H7 (cell line): ENCODE measurements around the gene PTH2. TPM values are rescaled to one million over a fixed set of nuclear protein-coding genes. Genes with fewer than 3 reads are reported as not detected.
"Not testable (repeated sequence)": the region's sequence is repeated elsewhere in the genome, so short reads cannot be mapped to it uniquely, and the experiment has no call there.

ENCODE experiments used
- DNase-seq: peaks from one replicate; pipeline ENCODE4 v3.0.0; 2012
- H3K27me3 ChIP-seq: 2 replicates; pipeline ENCODE4 v1.6.0; 2011; ENCODE audit warnings: mild to moderate bottlenecking, low read length; ENCODE audit not compliant: control insufficient read depth, insufficient read depth
- H3K36me3 ChIP-seq: replicated peaks from 2 replicates; pipeline ENCODE4 v1.5.1; 2011; ENCODE audit warnings: low read length; ENCODE audit not compliant: control insufficient read depth, insufficient read depth
- H3K4me3 ChIP-seq: 2 replicates; pipeline ENCODE4 v1.5.1; 2011; ENCODE audit warnings: low read depth, mild to moderate bottlenecking, control low read depth, low read length, moderate library complexity; ENCODE audit not compliant: insufficient read depth
- total RNA-seq: library from RNA; depleted of rRNA; stranded (reverse); fragments of >200 nt; shearing (Covaris generic); gene quantifications from 2 replicates; pipeline ENCODE4 v1.2.3, GENCODE V29; 2014

PTH2 gene
- total RNA-seq, 1 experiment from 2014 or later, result not detected

- H3K36me3 ChIP-seq, result no peaks in the 10 kb centered on the region; the same call in 1 of the 2 replicates
- no peak for DNase-seq
- H3K4me3 ChIP-seq, result no peak overlapping the region
- no peaks in the 10 kb centered on the region for H3K27me3 ChIP-seq
These were observed 32.5 kb upstream of the PTH2 start for GRCh38 chr19:49455773-49456172.

DNA sequence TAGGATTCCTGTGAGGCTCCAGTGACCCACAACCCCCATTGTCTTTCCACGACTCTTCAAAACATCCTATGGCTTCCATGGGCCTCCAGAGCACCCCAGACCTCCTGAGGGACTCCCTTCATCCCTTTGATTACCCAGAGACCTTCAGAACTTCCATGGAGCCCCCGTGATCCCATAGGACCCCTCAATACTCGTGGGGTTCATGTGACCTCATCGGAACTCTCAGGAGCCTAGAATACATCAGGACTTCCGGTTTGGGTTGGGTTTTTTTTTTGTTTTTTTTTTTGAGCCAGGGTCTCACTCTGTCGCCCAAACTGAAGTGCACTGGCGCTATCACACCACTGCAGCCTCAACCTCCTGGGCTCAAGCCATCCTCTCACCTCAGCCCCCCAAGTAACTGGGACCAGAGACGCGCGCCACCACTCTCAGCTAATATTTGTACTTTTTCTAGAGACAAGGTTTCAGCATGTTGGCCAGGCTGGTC, 30.6 kb upstream of the PTH2 start:
- Histone ChIP-seq H3K27me3 (no peaks in the 10 kb centered on the region), H3K36me3 (peaks cover 2% of the 10 kb centered on the region), H3K4me3 (peak overlapping the region; percentile 93)
- no peak for DNase-seq

DNA sequence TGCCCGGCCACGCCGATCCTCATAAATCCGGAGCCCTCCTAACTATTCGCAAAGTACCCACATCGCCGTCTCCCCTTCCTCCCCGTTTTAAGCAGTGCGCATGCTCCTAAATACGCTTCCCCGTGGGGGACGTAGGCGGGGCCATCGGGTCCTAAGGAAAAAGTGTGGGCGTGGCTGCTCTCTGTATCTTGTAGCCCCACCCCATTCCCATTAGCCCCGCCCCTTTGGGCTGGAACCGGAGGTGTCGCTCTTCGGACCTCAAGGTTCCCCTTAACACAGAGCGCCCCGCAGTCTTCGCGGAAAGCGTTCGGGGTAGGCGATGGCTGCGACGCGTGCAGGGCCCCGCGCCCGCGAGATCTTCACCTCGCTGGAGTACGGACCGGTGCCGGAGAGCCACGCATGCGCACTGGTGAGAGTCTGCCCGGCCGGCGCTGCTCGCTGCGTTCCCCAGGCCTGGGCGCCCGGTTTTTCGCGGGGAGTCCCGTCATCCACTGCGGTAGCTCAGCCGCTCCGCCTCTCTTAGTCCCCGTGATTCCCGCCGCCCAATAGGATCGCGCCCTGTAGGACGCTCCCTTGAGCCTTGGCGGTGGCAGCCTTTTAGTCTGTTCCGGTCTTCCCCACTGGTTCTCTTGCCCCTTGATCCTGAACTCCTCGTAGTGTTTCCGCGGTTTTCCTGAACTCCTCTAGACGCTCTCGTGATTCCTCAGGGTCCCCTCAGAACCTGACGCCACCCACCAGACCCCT, 29.9 kb upstream of the PTH2 start, which contains the start of gene ALDH16A1:
Gene ALDH16A1, plus strand, starts transcription at position 213 of the 744 bp plus-strand sequence. Its CDS starts 107 bp downstream, at position 320.
- Histone ChIP-seq H3K4me3 (peak within 1 kb of the TSS; percentile 93), H3K27me3 (no peaks in the 10 kb centered on the region), H3K36me3 (peaks cover 3% of the 10 kb centered on the region)
- peak; percentile 97 for DNase-seq

DNA sequence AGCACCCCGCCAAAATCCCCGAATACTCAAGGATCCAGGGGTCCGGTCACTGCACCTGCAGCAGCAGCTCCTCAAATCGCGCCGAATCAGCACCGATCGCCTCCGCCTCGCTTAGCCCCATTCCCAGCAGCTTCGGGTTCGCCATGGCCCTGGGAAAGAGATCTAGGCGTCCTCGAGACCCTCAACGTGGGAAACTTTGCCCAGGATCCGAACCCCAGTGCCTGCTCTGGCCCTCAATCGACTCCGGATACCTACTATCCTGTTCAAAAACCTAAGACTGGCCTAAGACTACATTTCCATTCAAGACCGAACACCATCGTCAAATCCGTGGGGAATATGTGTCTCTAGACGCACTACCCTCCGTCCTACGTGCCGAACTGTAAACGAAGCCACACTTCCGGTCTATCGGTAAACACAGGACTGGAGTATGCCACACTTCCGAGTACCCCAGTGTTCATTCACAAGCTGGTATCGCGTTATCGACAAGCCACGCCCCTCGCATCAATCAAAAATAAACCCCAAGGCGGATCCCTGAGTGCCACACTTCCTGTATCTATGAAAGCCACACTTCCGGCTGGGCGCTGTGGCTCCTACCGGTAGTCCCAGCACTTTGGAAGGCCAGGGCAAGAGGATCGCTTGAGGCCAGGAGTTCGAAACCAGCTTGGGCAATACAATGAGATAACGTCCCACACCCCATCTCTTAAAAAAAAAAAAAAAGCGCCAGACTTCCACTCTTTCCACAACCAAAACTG, 28.4 kb upstream of the PTH2 start, which contains the start of gene PIH1D1:
Gene PIH1D1, minus strand, starts transcription at position 385 of the 752 bp plus-strand sequence. Its CDS starts 240 bp downstream, at position 145.
- H3K4me3 ChIP-seq, result peak within 1 kb of the TSS; percentile 93
- no peaks in the 10 kb centered on the region for H3K27me3 ChIP-seq
- DNase-seq, result peak; percentile 93
- H3K36me3 ChIP-seq, result peaks cover 6% of the 10 kb centered on the region

- no peak overlapping the region for H3K4me3 ChIP-seq
- peak; percentile 3 for DNase-seq
- peaks cover 7% of the 10 kb centered on the region for H3K36me3 ChIP-seq
- no peaks in the 10 kb centered on the region for H3K27me3 ChIP-seq
These were observed 27.2 kb upstream of the PTH2 start for GRCh38 chr19:49450405-49450804.

DNA sequence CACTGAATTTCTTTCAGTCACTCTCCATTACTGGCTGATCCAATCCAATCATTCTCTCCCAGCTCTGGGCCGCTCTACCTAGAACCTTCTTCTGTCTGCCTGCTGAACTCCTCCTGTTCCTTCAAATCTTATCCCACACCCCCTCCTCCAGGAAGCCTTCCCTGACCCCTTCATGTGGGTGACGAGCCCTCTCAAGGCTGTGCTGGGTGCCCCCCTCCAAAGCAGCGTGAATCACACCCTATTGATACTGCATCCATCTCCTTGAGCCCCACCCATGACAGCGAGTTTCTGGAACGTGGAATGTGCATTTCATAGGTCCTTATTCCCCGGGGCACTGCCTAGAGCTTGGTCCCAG, 25.2 kb upstream of the PTH2 start:
- peaks cover 7% of the 10 kb centered on the region for H3K36me3 ChIP-seq
- peak; percentile 13 for DNase-seq
- H3K27me3 ChIP-seq, result no peaks in the 10 kb centered on the region
- H3K4me3 ChIP-seq, result no peak overlapping the region

DNA sequence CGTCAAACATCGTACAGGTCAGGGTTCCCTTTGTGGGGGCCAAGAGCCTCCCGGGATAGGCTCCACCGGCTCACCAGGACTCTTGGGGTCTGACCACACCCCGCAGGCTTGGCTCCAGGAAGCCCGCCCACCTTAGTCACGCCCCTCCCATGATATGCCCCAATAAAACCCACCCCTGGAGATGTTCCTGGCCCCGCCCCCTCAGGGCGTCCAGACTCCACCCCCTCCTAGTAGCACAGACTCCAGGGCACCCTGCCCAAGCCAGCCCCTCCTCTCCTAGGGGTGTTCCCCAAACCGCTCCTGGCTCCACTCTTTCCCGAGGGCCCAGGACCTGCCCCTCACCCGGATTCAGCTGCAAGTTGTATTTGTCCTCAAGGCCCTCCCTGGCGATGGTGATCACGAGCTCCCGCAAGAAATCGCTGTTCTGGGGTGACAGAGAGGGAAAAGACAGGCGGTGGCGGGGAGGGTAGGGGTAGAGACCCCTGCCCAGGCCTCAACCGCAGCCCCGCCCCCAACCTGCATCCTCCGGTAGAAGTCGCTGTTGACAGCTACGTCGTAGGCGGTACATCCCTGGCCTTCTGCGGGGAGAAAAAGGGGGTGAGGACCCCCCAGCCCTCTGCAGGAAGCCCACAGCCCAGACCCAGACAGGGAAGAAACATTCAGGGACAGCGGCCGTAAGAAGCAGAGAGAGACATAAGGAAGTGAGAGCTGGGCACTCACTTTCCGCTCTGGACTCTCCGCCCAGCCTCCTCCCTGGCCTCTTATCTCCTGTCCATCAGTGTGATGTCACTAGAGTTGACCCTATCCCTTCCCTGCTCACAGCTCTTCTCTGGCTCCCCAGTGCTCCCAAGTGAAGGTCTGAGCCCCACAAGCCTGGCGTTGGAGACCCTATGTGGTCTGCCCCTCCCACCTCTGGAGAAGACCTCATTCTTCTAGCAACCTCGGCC, 24.5 kb upstream of the PTH2 start:
- Histone ChIP-seq H3K36me3 (peaks cover 7% of the 10 kb centered on the region), H3K4me3 (no peak overlapping the region)
- peak; percentile 93 for DNase-seq

GRCh38 chr19:49445997-49446396, 22.8 kb upstream of the PTH2 start:
- no peak for DNase-seq
- no peak overlapping the region for H3K4me3 ChIP-seq
- H3K36me3 ChIP-seq, result peaks cover 7% of the 10 kb centered on the region
- peaks cover 10% of the 10 kb centered on the region for H3K27me3 ChIP-seq

More for the DNA sequence above, 24.5 kb upstream of the PTH2 start:
- H3K27me3 ChIP-seq, result no peaks in the 10 kb centered on the region

DNA sequence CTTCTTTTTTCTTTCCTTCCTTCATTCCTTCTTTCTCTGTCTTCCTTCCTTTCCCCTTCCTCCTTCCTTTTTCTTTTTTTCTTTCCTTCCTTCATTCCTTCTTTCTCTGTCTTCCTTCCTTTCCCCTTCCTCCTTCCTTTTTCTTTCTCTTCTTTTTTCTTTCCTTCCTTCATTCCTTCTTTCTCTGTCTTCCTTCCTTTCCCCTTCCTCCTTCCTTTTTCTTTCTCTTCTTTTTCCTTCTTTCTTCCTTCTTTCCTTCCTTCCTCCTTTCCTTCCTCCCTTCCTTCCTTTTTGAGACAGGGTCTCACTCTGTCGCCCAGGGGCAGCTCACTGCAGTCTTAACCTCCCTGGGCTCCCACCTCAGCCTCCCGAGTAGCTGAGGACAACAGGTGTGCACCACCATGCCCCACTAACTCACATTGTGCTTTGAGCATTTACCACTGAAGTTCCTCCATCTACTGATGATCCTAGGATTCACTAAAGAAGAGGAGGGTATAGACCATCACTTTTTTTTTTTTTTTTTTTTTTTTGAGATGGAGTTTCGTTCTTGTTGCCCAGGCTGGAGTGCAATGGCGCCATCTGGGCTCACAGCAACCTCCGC, 21.0 kb upstream of the PTH2 start:
- H3K36me3 ChIP-seq, H3K4me3 ChIP-seq, DNase-seq: not testable (repeated sequence)
- H3K27me3 ChIP-seq, result peaks cover 28% of the 10 kb centered on the region

GRCh38 chr19:49443366-49444099, 20.3 kb upstream of the PTH2 start:
- DNase-seq, result peak; percentile 93
- Histone ChIP-seq H3K4me3 (peak overlapping the region; percentile 64), H3K27me3 (peaks cover 35% of the 10 kb centered on the region), H3K36me3 (peaks cover 4% of the 10 kb centered on the region)

DNA sequence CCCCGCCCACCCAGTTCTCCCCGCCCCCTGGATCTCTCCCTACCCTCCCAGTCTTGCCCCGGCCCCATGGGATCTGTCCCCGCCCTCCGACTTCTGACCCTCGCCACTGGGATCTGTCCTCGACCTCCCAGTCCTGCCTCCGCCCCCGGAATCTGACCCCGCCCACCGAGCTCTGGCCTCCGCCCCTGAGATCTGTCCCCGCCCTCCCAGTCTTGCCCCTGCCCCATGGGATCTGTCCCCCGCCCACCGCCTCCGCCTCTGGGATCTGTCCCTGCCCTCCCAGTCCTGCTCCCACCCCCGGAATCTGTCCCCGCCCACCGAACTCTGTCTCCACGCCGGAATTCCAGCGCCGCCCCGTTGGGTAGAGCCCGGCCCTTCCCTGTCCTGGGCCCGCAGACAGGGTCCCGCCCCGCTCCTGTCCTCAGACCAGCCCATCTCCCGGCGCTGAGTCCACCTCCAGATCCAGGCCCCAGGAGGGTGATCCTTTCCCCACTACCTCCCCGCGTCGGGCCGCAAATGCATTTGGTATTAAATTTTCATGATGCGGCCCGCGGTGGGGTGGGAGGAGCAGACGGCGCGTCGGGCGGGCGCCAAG, 19.6 kb upstream of the PTH2 start:
- Histone ChIP-seq H3K36me3 (peaks cover 4% of the 10 kb centered on the region), H3K27me3 (peaks cover 42% of the 10 kb centered on the region), H3K4me3 (peak overlapping the region; percentile 64)
- peak; percentile 98 for DNase-seq

- H3K4me3 ChIP-seq, result peak overlapping the region; percentile 28; the same call in 1 of the 2 replicates
- peaks cover 4% of the 10 kb centered on the region for H3K36me3 ChIP-seq
- DNase-seq, result peak; percentile 81
- H3K27me3 ChIP-seq, result peaks cover 47% of the 10 kb centered on the region
These were observed 19.1 kb upstream of the PTH2 start for GRCh38 chr19:49442354-49442753.

DNA sequence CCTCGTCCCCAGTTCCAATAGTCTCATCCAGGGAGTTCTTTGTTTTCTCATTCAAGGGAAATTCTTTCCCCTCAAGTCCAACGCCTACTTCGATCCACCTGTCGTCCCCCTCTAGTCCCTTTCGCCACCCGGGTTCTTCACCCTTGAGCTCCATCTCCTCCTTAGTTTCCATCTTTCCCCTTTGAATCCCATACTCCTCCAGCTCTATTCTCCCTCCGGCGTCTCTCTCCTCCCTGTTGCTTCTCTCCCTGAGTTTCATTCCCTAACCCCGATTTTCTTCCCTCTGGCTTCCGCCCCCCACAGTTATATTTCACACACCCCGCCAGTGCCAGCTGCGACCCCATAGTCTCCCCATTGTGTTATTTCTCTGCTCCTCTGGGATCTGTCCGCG, 18.7 kb upstream of the PTH2 start:
- DNase-seq, result no peak
- Histone ChIP-seq H3K27me3 (peaks cover 51% of the 10 kb centered on the region), H3K36me3 (peaks cover 3% of the 10 kb centered on the region), H3K4me3 (peak overlapping the region; percentile 28; the same call in 1 of the 2 replicates)
